Measurements from ENCODE around the gene KIAA1958. TPM values are rescaled to one million over a fixed set of nuclear protein-coding genes. Genes with fewer than 3 reads are reported as not detected.
A peak's percentile ranks its signal among the peaks of the same experiment; 100 is the strongest.

KIAA1958 gene
- total and polyA plus RNA-seq, 2 of the 8 experiments (the other 6 are each of a cell fraction or from before 2014, with no cell fraction given), result 11.4 to 43.8 TPM

DNA sequence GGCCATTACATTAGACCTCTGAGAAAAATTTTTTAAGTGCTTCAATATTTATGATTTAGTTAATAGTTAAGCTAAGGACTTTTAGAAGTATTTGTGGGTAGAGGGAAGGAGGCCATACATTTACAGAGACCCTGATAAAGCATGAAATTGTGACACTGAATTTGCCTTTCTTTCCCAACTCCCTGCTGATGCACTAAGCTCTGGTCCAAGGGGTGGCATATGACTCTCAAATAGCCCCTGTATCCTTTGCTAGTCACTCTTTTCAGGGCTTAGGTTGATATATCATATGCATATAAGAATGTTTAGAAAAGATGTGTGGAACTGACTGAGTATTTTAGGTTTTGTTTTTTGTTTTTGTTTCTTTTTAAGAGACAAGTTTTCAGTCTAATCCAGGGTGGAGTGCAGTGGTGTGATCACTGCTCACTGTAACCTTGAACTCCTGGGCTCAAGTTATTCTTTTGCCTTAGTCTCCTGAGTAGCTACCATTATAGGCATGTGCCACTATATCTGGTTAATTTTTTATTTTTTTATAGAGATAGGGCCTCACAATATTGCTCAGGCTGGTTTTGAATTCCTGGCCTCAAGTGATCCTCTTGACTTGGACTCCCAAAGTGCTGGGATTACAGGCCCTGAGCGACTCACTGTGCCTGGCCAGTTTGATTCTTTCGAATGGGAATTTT is 20.5 kb downstream of the KIAA1958 start:
- H4K5ac ChIP-seq (ENCODE audit: insufficient read length, low read depth, low read length), result no peak overlapping the region
- peaks cover 13 to 95% of the 10 kb centered on the region in 2 experiments; a peak in 3 of 4 replicates for H3K79me2 ChIP-seq (ENCODE audit: control insufficient read depth in 1 of 2, insufficient read depth in 2 of 2, low read length in 2 of 2)
- H2BK20ac ChIP-seq (ENCODE audit: low read length), result no peak overlapping the region
- ChIA-PET POLR2A (ENCODE audit: partially characterized antibody) (interaction anchor here (1.1 kb wide), 1 partner anchor 10 kb away, joined by 4 read pairs; no protein-coding TSS in a partner anchor), CTCF (ENCODE audit: partially characterized antibody) (interaction anchor here (1.1 to 1.9 kb wide), 3 partner anchors 14 to 21 kb away, joined by 3 to 4 read pairs (median 4); no protein-coding TSS in a partner anchor)
- no peaks in the 10 kb centered on the region for H3K9me3 ChIP-seq (ENCODE audit: insufficient read depth in 2 of 2, low read depth in 1 of 2, low read length in 1 of 2)
- H2BK5ac ChIP-seq (ENCODE audit: low read depth, low read length), result no peak overlapping the region
- H2BK120ac ChIP-seq (replicated peaks; ENCODE audit: low read depth, low read length), result no peak overlapping the region
- 82% methylated on average over 2 of the region's 2 CpGs; no CpG with 5 or more reads in 1 of the 2 experiments for WGBS, 2 experiments (ENCODE audit: extremely low coverage in 1 of 2, insufficient coverage in 1 of 2, insufficient read length in 1 of 2, insufficient replicate concordance in 2 of 2, low coverage in 1 of 2, low lambda C conversion rate in 2 of 2, missing lambda C conversion rate in 1 of 2)
- H4K91ac ChIP-seq (replicated peaks; ENCODE audit: insufficient read length, low read length), result no peak overlapping the region
- no peak overlapping the region for H2AK5ac ChIP-seq (ENCODE audit: low read depth, low read length)
- H4K20me1 ChIP-seq (replicated peaks in 1 of 2; ENCODE audit: control insufficient read depth in 1 of 2, insufficient read depth in 2 of 2, low read length in 2 of 2), result peaks cover 0 to 6% of the 10 kb centered on the region in 2 experiments
- no peak overlapping the region for H4K8ac ChIP-seq (ENCODE audit: extremely low read depth, insufficient read depth, low read length)
- no peak overlapping the region for H3K9ac ChIP-seq (replicated peaks in 1 of 4; ENCODE audit: extremely low read depth in 1 of 4, low read depth in 3 of 4, low read length in 3 of 4)
- H3K18ac ChIP-seq (ENCODE audit: extremely low read depth, low read length), result no peak overlapping the region
- no peaks in the 10 kb centered on the region for H3K36me3 ChIP-seq (ENCODE audit: control insufficient read depth in 2 of 4, insufficient read depth in 4 of 4, low read length in 3 of 4)
- H3K23me2 ChIP-seq (ENCODE audit: low read depth, low read length), result no peaks in the 10 kb centered on the region
- H3K4me1 ChIP-seq (replicated peaks in 1 of 4; ENCODE audit: control insufficient read depth in 3 of 4, insufficient read depth in 4 of 4, low read length in 3 of 4), result peaks cover 0 to 6% (median 1%) of the 10 kb centered on the region in 4 experiments; a peak in 4 of 7 replicates
- no peak overlapping the region for H2BK12ac ChIP-seq (ENCODE audit: low read depth, low read length)
- FAIRE-seq (peak; percentile 28), DNase-seq (ENCODE audit: low read depth in 1 of 2, low spot score in 2 of 2) (no peak)
- H3K27me3 ChIP-seq (replicated peaks in 1 of 4; ENCODE audit: control insufficient read depth in 3 of 4, extremely low read depth in 1 of 4, insufficient read depth in 3 of 4, low read length in 3 of 4), result no peaks in the 10 kb centered on the region
- peaks cover 11% of the 10 kb centered on the region for H3K79me1 ChIP-seq (ENCODE audit: low read depth, low read length)
- no peak overlapping the region for H3K27ac ChIP-seq (ENCODE audit: low read depth, low read length)
- no peak overlapping the region for H2BK15ac ChIP-seq (ENCODE audit: low read length)
- H3K56ac ChIP-seq (replicated peaks; ENCODE audit: insufficient read length, low read depth, low read length), result no peak overlapping the region
- H3K14ac ChIP-seq (ENCODE audit: insufficient read length), result no peak overlapping the region
- H3K4me3 ChIP-seq (ENCODE audit: extremely low read depth in 1 of 4, insufficient read depth in 2 of 4, low read depth in 3 of 4, low read length in 4 of 4), result no peak overlapping the region
- H3K4me2 ChIP-seq (ENCODE audit: insufficient read depth in 1 of 2, low read depth in 2 of 2, low read length in 2 of 2), result no peak overlapping the region
- no peak overlapping the region for H3K4ac ChIP-seq (replicated peaks; ENCODE audit: insufficient read length, low read depth, low read length)
- no peak overlapping the region for H3K23ac ChIP-seq (ENCODE audit: insufficient read length)
- H2AFZ ChIP-seq (ENCODE audit: low read length), result no peak overlapping the region
- TF ChIP-seq TAF7 (optimal IDR thresholded peaks at IDR 0.05; ENCODE audit: borderline replicate concordance, low read depth, low read length) (no peak), SIRT6 (IDR thresholded peaks at IDR 0.05; ENCODE audit: low read length) (no peak), RAD21 (IDR thresholded peaks at IDR 0.05 in 1 of 2, conservative IDR thresholded peaks at IDR 0.05 in 1 of 2; ENCODE audit: low read depth in 2 of 2, low read length in 2 of 2) (no peak), CREB1 (IDR thresholded peaks at IDR 0.05) (no peak), GABPA (IDR thresholded peaks at IDR 0.05; ENCODE audit: borderline replicate concordance, insufficient read depth, low read length) (no peak), CEBPB (IDR thresholded peaks at IDR 0.05; ENCODE audit: low read depth, low read length) (no peak), MAX (IDR thresholded peaks at IDR 0.05) (no peak), KDM4A (IDR thresholded peaks at IDR 0.05; ENCODE audit: low read depth, low read length, severe bottlenecking) (no peak), JUN (IDR thresholded peaks at IDR 0.05; ENCODE audit: low read depth, low read length) (no peak), POLR2AphosphoS5 (IDR thresholded peaks at IDR 0.05; ENCODE audit: low read depth, low read length) (no peak), CBX5 (IDR thresholded peaks at IDR 0.05; ENCODE audit: low read depth, low read length) (no peak), FOSL1 (IDR thresholded peaks at IDR 0.05; ENCODE audit: insufficient read depth, low read depth, low read length) (no peak), BCL11A (IDR thresholded peaks at IDR 0.05; ENCODE audit: low read depth in 2 of 2, low read length in 2 of 2) (no peak)

Measured in H1 (cell line).